ENCODE data around the gene MKLN1.

Gene MKLN1

GRCh38 chr7:131522325-131522930 lies 194.8 kb downstream of the MKLN1 start:
- no peak for DNase-seq (ENCODE audit: low read depth)

- no peak for DNase-seq (ENCODE audit: low read depth)
These were observed 196.4 kb downstream of the MKLN1 start for GRCh38 chr7:131524115-131524514.

- DNase-seq (ENCODE audit: low read depth) = no peak
These were observed 197.0 kb downstream of the MKLN1 start for GRCh38 chr7:131524703-131525102.

GRCh38 chr7:131525820-131526219 lies 198.1 kb downstream of the MKLN1 start:
- DNase-seq (ENCODE audit: low read depth) = no peak

- DNase-seq (ENCODE audit: low read depth) = no peak
These were observed 199.8 kb downstream of the MKLN1 start for GRCh38 chr7:131527456-131527855.

GRCh38 chr7:131529179-131529578 lies 201.5 kb downstream of the MKLN1 start:
- DNase-seq (ENCODE audit: low read depth) = no peak

GRCh38 chr7:131529617-131530016 lies 201.9 kb downstream of the MKLN1 start:
- DNase-seq (ENCODE audit: low read depth) = no peak

- DNase-seq (ENCODE audit: low read depth) = no peak
These were observed 202.5 kb downstream of the MKLN1 start for GRCh38 chr7:131530137-131530536.

GRCh38 chr7:131532570-131533091 lies 205.0 kb downstream of the MKLN1 start:
- no peak for DNase-seq (ENCODE audit: low read depth)

GRCh38 chr7:131533151-131533559 lies 205.5 kb downstream of the MKLN1 start:
- DNase-seq (ENCODE audit: low read depth) = no peak

GRCh38 chr7:131533566-131534561 lies 206.2 kb downstream of the MKLN1 start:
- no peak for DNase-seq (ENCODE audit: low read depth)

- DNase-seq (ENCODE audit: low read depth) = no peak
These were observed 208.7 kb downstream of the MKLN1 start for GRCh38 chr7:131536361-131536849.

GRCh38 chr7:131537571-131537978 lies 209.9 kb downstream of the MKLN1 start:
- DNase-seq (ENCODE audit: low read depth) = no peak

- DNase-seq (ENCODE audit: low read depth) = no peak
These were observed 210.6 kb downstream of the MKLN1 start for GRCh38 chr7:131538071-131538812.

GRCh38 chr7:131538813-131539179 lies 211.1 kb downstream of the MKLN1 start:
- DNase-seq (ENCODE audit: low read depth) = no peak

- DNase-seq (ENCODE audit: low read depth) = no peak
These were observed 213.0 kb downstream of the MKLN1 start for GRCh38 chr7:131540491-131541162.

- no peak for DNase-seq (ENCODE audit: low read depth)
These were observed 215.6 kb downstream of the MKLN1 start for GRCh38 chr7:131543298-131543697.

- DNase-seq (ENCODE audit: low read depth) = no peak
These were observed 216.3 kb downstream of the MKLN1 start for GRCh38 chr7:131544021-131544420.

- DNase-seq (ENCODE audit: low read depth) = no peak
These were observed 217.0 kb downstream of the MKLN1 start for GRCh38 chr7:131544449-131545301.

GRCh38 chr7:131546126-131546525 lies 218.4 kb downstream of the MKLN1 start:
- DNase-seq (ENCODE audit: low read depth) = no peak
